Neural crest cell (in vitro differentiated cells): Measurements from ENCODE around the gene TMEM44. TPM values are rescaled to one million over a fixed set of nuclear protein-coding genes. Genes with fewer than 3 reads are reported as not detected.
A peak's percentile ranks its signal among the peaks of the same experiment; 100 is the strongest.

Source experiments
- DNase-seq: peaks from one replicate; pipeline ENCODE4 v3.0.0; 2021; ENCODE audit warnings: low read depth, mixed read lengths, low spot score
- H3K27ac Mint-ChIP-seq: one replicate; pipeline ENCODE4 v1.8.0; 2021; ENCODE audit warnings: mild to moderate bottlenecking, mixed read lengths; ENCODE audit not compliant: unreplicated experiment
- H3K27me3 Mint-ChIP-seq: 2 replicates; pipeline ENCODE4 v1.8.0; 2021; ENCODE audit warnings: low read depth, mild to moderate bottlenecking, mixed read lengths
- H3K36me3 Mint-ChIP-seq: 2 replicates; pipeline ENCODE4 v1.8.0; 2021; ENCODE audit warnings: low read depth, mild to moderate bottlenecking, mixed read lengths
- H3K4me1 Mint-ChIP-seq: 2 replicates; pipeline ENCODE4 v1.8.0; 2021; ENCODE audit warnings: mixed read lengths
- H3K4me3 Mint-ChIP-seq: one replicate; pipeline ENCODE4 v1.8.0; 2021; ENCODE audit warnings: mild to moderate bottlenecking, mixed read lengths
- H3K9me3 Mint-ChIP-seq: 2 replicates; pipeline ENCODE4 v1.8.0; 2021; ENCODE audit warnings: mixed read lengths
- total RNA-seq: library from RNA; stranded (reverse); gene quantifications from 2 replicates; pipeline ENCODE4 v1.2.1, GENCODE V29; 2021
- TF ChIP-seq, protein P1 (sequence below): fragments of 200-600 bp; sonication (generic); conservative IDR thresholded peaks from 2 replicates; pipeline ENCODE4 v1.5.0; 2021; ENCODE audit warnings: antibody characterized with exemption, mild to moderate bottlenecking

TMEM44 gene
- total RNA-seq, 1 donor from 2014 or later = 43.8 TPM

- H3K27me3 Mint-ChIP-seq = no peaks in the 10 kb centered on the region
- H3K9me3 Mint-ChIP-seq = no peaks in the 10 kb centered on the region
- DNase-seq = no peak
- TF ChIP-seq, protein P1, sequence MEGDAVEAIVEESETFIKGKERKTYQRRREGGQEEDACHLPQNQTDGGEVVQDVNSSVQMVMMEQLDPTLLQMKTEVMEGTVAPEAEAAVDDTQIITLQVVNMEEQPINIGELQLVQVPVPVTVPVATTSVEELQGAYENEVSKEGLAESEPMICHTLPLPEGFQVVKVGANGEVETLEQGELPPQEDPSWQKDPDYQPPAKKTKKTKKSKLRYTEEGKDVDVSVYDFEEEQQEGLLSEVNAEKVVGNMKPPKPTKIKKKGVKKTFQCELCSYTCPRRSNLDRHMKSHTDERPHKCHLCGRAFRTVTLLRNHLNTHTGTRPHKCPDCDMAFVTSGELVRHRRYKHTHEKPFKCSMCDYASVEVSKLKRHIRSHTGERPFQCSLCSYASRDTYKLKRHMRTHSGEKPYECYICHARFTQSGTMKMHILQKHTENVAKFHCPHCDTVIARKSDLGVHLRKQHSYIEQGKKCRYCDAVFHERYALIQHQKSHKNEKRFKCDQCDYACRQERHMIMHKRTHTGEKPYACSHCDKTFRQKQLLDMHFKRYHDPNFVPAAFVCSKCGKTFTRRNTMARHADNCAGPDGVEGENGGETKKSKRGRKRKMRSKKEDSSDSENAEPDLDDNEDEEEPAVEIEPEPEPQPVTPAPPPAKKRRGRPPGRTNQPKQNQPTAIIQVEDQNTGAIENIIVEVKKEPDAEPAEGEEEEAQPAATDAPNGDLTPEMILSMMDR = no peak
- H3K4me1 Mint-ChIP-seq = peaks cover 16% of the 10 kb centered on the region
- peaks cover 8% of the 10 kb centered on the region for H3K36me3 Mint-ChIP-seq
- H3K4me3 Mint-ChIP-seq = no peak overlapping the region
- no peak overlapping the region for H3K27ac Mint-ChIP-seq
Measured at GRCh38 chr3:194622621-194623340, 10.4 kb downstream of the TMEM44 start.

DNA sequence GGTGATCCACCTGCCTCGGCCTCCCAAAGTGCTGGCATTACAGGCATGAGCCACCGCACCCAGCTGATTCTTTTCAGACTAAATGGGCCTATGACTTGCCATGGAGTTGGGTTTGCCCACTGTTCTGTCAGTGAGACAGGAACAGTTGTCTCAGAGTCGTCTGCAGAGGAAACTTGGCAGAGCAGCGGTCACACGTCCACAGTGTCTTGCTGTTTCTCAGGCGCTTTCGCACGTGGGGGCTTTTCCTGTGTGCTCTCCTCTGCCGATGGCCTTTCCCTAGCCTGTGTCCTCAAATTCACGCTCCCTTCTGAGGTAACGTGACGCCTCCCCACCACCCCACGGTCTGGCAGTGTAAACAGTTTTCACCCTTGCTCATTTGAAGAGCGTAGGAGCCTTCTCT, 11.3 kb downstream of the TMEM44 start:
- Mint-ChIP-seq H3K4me3 (no peak overlapping the region), H3K9me3 (no peaks in the 10 kb centered on the region), H3K36me3 (peaks cover 8% of the 10 kb centered on the region), H3K27ac (no peak overlapping the region), H3K4me1 (peaks cover 16% of the 10 kb centered on the region), H3K27me3 (no peaks in the 10 kb centered on the region)
- TF ChIP-seq, protein P1 = no peak
- no peak for DNase-seq

- TF ChIP-seq, protein P1 = no peak
- no peak overlapping the region for H3K27ac Mint-ChIP-seq
- DNase-seq = no peak
Measured at GRCh38 chr3:194620196-194620595, 13.0 kb downstream of the TMEM44 start.

DNA sequence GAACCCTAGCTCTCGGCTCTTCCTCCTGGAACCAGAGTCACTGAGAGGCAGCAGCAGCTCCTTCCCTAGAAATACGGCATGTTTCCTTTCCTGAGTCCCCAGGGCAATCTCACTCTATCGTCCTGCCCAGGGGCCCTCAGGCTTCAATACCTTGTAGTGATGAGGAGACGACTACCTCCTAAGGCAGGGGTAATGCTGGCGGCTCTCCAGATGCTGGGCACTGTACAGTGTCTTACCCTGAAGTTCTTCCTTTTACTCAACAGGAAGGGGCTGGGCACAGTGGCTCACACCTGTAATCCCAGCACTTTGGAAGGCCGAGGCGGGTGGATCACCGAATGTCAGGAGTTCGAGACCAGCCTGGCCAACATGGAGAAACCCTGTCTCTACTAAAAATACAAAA, 13.5 kb downstream of the TMEM44 start:
- H3K4me3 Mint-ChIP-seq = no peak overlapping the region
- H3K27me3 Mint-ChIP-seq = no peaks in the 10 kb centered on the region
- no peak for DNase-seq
- H3K27ac Mint-ChIP-seq = no peak overlapping the region
- H3K36me3 Mint-ChIP-seq = peaks cover 2% of the 10 kb centered on the region
- TF ChIP-seq, protein P1 = no peak
- H3K4me1 Mint-ChIP-seq = peaks cover 16% of the 10 kb centered on the region
- no peaks in the 10 kb centered on the region for H3K9me3 Mint-ChIP-seq

More at GRCh38 chr3:194620196-194620595, 13.0 kb downstream of the TMEM44 start:
- peak overlapping the region; percentile 11 for H3K4me3 Mint-ChIP-seq
- no peaks in the 10 kb centered on the region for H3K27me3 Mint-ChIP-seq
- peaks cover 2% of the 10 kb centered on the region for H3K36me3 Mint-ChIP-seq
- no peaks in the 10 kb centered on the region for H3K9me3 Mint-ChIP-seq
- peaks cover 16% of the 10 kb centered on the region for H3K4me1 Mint-ChIP-seq

GRCh38 chr3:194618858-194619608, 14.2 kb downstream of the TMEM44 start:
- H3K4me3 Mint-ChIP-seq = no peak overlapping the region

More at GRCh38 chr3:194618858-194619608, 14.2 kb downstream of the TMEM44 start:
- H3K27ac Mint-ChIP-seq = no peak overlapping the region
- no peaks in the 10 kb centered on the region for H3K27me3 Mint-ChIP-seq
- no peak for DNase-seq
- H3K9me3 Mint-ChIP-seq = no peaks in the 10 kb centered on the region
- peaks cover 16% of the 10 kb centered on the region for H3K4me1 Mint-ChIP-seq
- peaks cover 4% of the 10 kb centered on the region for H3K36me3 Mint-ChIP-seq
- TF ChIP-seq, protein P1 = no peak
